Islet of Langerhans (tissue), 1 donor: ENCODE measurements around the gene U2AF1L4.

Experiments used
- FAIRE-seq: peaks from one replicate; lab custom pipeline; 2011; peaks lifted over from hg19 to GRCh38; lab: Jason Lieb, UNC

Gene U2AF1L4

DNA sequence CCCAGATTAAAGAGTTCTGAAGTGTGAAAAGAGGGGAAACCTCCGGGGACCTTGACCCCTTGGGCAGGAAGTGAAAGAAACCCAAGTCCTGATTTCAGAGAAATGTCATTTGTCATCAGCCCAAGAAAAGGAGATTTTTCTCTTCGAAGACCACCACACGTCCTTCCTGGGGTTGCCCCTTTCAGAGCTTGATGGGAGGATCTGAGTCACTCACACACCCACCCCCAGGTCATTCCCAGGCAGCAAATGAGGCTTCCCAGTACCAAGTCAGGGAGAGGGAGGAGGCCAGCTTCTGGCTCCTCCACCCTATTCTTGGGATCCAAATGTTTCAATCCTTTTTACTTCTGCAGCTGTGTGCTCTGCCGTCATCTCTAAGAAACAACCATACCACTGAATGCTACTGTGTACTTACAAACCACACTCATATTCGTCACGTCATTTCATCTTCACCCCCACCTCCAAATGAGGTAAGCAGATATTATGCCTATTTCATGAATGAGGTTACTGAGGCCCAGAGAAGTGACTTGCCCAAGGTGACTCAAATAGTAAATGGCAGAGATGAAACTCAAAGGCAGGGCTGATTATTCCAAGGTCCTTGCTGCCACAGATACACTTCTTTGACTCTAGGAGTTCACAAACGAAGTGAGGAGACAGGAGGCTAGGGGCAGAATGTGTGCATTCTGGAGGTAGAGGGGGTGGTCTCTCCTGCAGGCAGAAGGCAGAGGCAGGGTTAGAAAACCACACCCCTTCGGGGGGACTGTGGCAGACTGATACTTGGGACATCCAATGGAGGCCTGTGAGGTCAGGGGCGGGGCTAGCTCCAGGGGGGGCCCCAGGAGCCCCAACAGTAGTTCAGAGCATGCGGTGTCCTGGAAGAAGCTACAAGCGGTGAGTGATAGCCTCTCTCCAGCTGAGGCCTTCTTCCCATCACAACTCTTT, 32.4 kb downstream of the U2AF1L4 start:
- no peak for FAIRE-seq

DNA sequence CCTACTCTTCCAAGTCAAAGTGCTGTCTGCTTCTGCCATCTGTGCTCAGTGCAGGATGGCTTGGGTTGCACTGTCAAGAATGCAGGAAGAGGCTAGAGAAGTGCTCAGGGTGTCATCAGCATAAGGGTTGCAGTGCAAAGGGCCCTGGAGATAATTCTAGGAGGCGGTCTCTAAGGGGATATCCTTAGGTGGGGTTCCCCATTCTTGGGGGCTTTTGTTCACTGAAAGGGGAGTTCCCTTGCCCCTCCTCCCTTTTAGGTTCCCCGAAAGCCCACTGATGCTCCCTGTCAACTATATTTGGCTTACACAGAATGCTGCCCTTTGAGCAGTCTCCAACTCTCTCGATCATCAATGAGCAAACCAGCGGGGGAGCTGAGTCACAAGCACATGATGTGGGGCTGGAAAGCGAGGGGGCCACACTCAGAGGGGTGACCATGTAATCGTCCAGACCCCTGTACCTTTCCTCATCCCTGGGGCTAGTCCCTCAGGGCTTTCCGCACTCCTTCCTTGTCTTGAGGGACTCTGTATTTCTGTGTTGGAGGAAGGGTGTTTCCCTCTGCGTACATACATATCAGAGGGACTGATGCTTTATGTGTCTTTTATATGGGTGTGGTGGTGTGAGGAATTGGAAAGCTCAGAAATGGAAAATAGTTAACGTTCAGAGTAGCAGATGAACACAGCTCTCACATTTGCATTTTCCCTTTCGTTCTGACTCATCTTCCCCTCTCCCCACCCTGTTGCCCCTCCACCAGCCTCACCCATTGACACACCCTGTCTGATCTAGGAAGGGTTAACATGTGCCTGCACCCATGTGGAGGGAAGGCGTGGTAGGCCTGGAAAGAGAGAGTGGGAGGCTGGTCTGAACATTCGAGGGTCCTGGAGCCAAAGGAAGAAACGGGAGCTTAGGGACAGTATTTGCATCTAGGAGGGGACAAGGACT, 34.2 kb downstream of the U2AF1L4 start:
- no peak for FAIRE-seq

GRCh38 chr19:35708391-35708790, 36.8 kb downstream of the U2AF1L4 start:
- FAIRE-seq, result no peak

GRCh38 chr19:35704218-35704617, 41.0 kb downstream of the U2AF1L4 start, which contains the start of gene ZBTB32:
TSS of gene ZBTB32 (plus strand) at chr19:35704558. CDS start at chr19:35714627, 10,069 bp downstream.
- FAIRE-seq, result no peak

- FAIRE-seq, result no peak
These were observed 41.9 kb downstream of the U2AF1L4 start for GRCh38 chr19:35703343-35703742.

DNA sequence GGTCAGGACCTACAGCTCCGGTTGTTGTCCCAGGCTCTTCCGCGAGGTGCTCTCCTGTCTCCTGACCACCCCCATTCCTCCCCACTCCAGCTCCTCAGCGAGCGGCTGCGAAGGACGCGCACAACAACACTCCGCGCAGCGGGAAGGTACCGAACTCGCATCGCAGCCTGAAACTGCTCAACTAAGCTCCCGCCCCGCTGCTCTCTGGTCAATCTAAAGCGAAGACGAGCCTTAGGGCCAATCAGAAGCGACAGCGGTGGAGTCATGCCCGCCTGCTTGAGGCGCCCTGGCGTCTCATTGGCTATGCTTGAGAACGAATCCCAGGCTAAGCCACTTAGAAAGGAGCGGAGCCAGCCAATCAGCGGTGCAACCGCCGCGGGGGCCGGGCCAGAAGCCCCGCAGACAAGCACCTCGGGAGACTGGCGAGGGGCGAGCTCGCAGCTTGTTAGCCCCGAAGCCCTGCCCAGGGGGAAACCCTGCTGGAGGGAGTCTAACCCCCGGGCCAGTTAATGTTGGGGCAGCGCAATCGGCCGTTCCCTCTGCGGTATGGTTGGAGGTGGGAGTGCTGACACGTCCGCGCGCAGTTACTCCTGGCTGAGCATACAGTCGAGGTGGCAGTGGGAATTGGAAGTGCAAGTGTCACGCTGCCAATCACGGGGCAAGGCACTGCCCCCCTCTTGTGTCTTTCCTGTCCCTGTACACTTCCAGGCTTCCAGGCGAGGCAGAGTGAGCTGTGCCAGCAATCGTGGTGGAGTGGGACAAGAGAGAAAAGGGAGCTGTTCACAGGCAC, 42.8 kb downstream of the U2AF1L4 start:
- peak; percentile 89 for FAIRE-seq

DNA sequence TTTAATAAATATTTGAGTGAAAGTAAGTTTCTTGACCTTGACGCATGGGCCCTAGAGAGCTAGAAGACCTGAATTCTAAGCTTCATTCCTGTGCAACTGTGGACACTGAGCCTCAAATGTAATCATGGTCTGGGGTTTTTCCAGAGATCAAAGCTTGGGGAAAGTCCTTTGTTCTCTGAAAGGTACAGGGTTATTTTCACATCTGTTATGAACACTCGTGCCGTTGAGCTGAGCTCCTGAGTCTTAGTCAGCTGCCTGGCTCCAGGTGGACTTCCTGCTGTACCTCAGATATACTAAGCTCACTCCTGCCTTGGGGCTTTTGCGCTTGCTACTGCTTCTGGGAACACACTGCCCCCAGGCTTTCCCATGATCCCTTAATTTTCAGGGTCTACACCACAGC, 48.4 kb downstream of the U2AF1L4 start:
- FAIRE-seq, result no peak

- no peak for FAIRE-seq
These were observed 49.3 kb downstream of the U2AF1L4 start for GRCh38 chr19:35695895-35696422.

- peak; percentile 60 for FAIRE-seq
These were observed 51.2 kb downstream of the U2AF1L4 start for GRCh38 chr19:35693835-35694599.

DNA sequence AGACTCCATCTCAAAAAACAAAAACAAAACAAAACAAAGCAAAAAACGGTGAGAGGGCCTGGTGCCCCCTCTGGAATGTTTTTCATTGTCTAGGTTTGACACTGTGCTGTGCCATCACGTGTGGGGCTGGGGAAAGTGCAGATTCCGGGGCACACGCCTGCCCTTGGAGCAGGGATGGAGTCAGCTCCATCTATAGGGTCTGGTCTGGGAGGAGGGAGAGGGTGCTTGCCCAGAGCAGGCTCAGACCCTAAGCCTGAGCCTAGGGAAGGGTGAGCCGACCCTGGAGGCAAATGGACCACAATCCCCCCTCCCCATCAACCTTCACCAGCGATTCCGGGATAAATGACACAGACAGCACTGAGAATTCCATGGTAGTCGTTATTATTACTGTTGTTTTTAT, 51.8 kb downstream of the U2AF1L4 start:
- FAIRE-seq, result no peak
